Tibial nerve (tissue), 4 donors: ENCODE data around the gene C6orf89.

Experiments used
- CTCF ChIP-seq, 5 experiments: fragments of 200-600 bp in 3 of 5; fragments of 450-650 bp in 2 of 5; sonication (generic) in 3 of 5; IDR thresholded peaks; one replicate each; pipeline ENCODE4 v1.5.1; 2016 to 2019; ENCODE audit warnings: antibody characterized with exemption in 5 of 5, mild to moderate bottlenecking in 3 of 5, moderate library complexity in 2 of 5
- EP300 ChIP-seq, 2 donors: sonication (generic); formaldehyde crosslinking; IDR thresholded peaks; one replicate each; pipeline ENCODE4 v1.6.1; 2017; ENCODE audit warnings: antibody characterized with exemption in 2 of 2, mild to moderate bottlenecking in 1 of 2

DNA sequence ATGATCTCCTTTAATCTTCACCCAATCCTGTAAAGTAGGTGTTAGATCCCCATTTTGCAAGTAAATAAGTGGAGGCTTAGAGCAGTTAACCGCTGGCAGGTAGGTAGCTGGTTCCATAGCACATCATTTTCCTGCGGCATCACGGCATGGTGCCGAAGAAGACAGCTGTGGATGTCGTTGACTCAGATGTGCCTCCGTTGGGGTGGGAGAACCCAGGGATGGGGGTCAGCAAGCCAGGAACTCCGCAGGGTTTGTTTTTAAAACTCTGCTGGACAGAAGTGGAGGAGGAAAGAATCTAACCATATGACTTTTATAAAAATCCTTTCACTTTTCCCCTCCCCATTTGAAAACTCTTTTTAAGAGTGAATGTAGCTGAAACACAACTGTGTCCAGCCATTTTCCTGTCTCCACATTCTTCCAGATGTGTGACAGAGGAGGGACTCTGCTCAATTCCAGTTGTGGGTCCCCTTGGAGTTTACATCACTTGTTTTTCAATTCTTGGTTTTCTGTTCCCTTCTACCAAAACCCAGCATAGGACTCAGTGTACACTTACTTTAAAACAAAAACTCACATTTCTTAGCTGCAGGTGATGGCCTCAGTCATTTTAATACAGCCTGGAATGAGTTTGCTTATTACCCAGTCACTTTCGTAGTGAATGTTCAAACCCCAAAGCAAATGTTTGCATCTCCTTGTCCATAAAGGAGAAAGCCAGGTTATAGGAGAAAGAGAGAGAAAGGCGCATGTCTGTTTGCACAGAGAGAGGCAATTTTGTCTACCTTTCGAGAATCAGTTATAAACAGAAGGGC, 41.2 kb downstream of the C6orf89 start:
- TF ChIP-seq CTCF (IDR thresholded peaks at IDR 0.05) (no peak), EP300 (IDR thresholded peaks at IDR 0.05) (no peak)
